ENCODE results near the gene WSCD2.

Gene WSCD2

DNA sequence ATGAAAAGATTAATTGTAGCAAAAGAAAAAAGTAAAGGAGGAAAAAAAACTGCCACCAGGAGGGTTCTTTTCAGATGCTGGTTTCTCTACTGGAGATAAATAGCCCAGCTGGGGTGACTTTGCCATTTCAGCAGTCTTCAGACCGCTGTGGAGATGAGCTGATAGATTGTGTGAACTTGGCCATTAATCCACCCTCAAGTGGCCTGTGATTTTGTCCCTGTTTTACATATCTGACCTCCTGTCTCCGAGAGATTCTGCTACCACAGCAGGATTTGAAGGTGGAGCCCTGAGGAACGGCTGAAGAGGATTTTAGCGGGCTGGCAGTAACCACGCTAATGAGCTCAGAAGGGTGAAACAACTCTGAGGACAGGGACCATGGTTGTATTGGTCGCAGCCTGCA, 72.7 kb downstream of the WSCD2 start:
- no peak for ATAC-seq (ENCODE audit: low read depth)
- Histone ChIP-seq H3K4me3 (ENCODE audit: severe bottlenecking) (no peak overlapping the region), H3K4me1 (ENCODE audit: insufficient read depth, poor library complexity, severe bottlenecking) (no peaks in the 10 kb centered on the region), H3K9me3 (ENCODE audit: severe bottlenecking) (no peaks in the 10 kb centered on the region), H3K36me3 (ENCODE audit: low read depth) (no peaks in the 10 kb centered on the region), H3K27ac (ENCODE audit: poor library complexity, severe bottlenecking) (no peak overlapping the region), H3K27me3 (ENCODE audit: insufficient read depth, poor library complexity, severe bottlenecking) (peaks cover 2% of the 10 kb centered on the region)
- TF ChIP-seq, protein P1, sequence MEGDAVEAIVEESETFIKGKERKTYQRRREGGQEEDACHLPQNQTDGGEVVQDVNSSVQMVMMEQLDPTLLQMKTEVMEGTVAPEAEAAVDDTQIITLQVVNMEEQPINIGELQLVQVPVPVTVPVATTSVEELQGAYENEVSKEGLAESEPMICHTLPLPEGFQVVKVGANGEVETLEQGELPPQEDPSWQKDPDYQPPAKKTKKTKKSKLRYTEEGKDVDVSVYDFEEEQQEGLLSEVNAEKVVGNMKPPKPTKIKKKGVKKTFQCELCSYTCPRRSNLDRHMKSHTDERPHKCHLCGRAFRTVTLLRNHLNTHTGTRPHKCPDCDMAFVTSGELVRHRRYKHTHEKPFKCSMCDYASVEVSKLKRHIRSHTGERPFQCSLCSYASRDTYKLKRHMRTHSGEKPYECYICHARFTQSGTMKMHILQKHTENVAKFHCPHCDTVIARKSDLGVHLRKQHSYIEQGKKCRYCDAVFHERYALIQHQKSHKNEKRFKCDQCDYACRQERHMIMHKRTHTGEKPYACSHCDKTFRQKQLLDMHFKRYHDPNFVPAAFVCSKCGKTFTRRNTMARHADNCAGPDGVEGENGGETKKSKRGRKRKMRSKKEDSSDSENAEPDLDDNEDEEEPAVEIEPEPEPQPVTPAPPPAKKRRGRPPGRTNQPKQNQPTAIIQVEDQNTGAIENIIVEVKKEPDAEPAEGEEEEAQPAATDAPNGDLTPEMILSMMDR (IDR thresholded peaks at IDR 0.05; ENCODE audit: poor library complexity, severe bottlenecking), result no peak
- DNase-seq (ENCODE audit: low spot score), result no peak

DNA sequence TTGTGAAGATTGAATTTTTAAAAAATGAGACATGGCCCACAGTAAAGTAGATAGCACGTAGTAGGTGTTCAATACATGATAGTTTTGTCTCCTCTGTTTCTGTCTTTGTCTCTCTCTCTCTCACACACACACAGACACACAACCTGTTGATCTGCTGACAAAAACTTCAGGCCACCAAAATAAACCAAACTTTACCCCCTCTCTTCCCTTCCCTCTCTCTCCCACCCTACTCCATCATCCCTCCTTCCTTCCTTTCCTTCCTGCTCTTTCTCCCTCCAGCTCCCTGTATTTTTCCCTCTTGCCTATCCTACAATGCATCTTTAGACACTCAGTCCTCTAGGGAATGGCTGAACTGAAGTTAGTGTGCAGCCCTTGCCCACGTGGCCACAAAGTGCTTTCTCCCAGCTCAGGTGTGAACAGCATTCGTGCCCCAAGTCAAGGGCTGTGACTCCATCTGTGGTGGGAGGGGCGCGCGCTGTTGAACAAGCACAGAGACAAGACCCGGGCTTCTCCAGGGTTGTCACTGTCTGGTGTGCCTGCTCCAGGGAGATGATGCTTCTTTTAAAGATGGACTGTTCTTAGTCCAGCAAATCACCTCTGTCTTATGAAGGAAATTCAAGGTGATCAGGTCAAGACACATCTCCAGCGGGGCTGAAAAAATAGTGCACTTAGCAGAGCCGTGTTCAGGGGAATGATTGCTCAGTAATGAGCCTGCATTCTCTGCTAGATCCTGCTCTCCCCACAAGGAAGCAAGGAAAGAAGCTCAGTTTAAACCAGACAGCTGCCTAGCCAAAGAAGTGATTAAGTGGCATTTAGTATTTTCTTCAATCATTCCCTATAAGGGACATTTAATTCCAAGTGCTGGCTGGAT, 75.3 kb downstream of the WSCD2 start:
- DNase-seq (ENCODE audit: low spot score) (no peak), ATAC-seq (ENCODE audit: low read depth) (no peak)
- Histone ChIP-seq H3K27me3 (ENCODE audit: insufficient read depth, poor library complexity, severe bottlenecking) (peaks cover 2% of the 10 kb centered on the region), H3K27ac (ENCODE audit: poor library complexity, severe bottlenecking) (no peak overlapping the region), H3K4me3 (ENCODE audit: severe bottlenecking) (no peak overlapping the region), H3K4me1 (ENCODE audit: insufficient read depth, poor library complexity, severe bottlenecking) (no peaks in the 10 kb centered on the region), H3K9me3 (ENCODE audit: severe bottlenecking) (no peaks in the 10 kb centered on the region), H3K36me3 (ENCODE audit: low read depth) (no peaks in the 10 kb centered on the region)
- TF ChIP-seq, protein P1 (IDR thresholded peaks at IDR 0.05; ENCODE audit: poor library complexity, severe bottlenecking), result no peak

DNA sequence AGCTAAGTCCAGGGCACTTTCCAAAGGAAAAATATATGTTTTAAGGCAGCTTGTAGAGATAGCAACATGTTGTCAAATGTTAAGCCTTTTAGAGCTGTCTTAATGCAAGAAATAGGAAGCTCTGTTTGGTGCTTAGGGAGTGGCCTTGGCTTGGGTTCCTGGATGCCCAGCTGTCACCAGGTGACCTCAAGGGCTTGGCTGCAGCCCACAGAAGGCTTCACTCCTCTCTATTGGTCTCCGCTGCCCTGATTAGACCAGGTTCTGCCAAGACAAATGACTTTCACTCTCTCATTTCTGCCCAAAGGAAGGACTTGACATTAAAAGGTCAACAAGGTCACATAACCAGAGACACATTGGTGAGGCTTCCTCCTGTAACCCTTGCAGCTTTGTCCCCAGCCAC, 76.8 kb downstream of the WSCD2 start:
- H3K27me3 ChIP-seq (ENCODE audit: insufficient read depth, poor library complexity, severe bottlenecking), result peaks cover 2% of the 10 kb centered on the region
- DNase-seq (ENCODE audit: low spot score) (no peak), ATAC-seq (ENCODE audit: low read depth) (no peak)
- H3K27ac ChIP-seq (ENCODE audit: poor library complexity, severe bottlenecking), result no peak overlapping the region
- H3K9me3 ChIP-seq (ENCODE audit: severe bottlenecking), result no peaks in the 10 kb centered on the region
- H3K4me1 ChIP-seq (ENCODE audit: insufficient read depth, poor library complexity, severe bottlenecking), result no peaks in the 10 kb centered on the region
- TF ChIP-seq, protein P1 (IDR thresholded peaks at IDR 0.05; ENCODE audit: poor library complexity, severe bottlenecking), result no peak
- H3K4me3 ChIP-seq (ENCODE audit: severe bottlenecking), result no peak overlapping the region
- H3K36me3 ChIP-seq (ENCODE audit: low read depth), result no peaks in the 10 kb centered on the region

DNA sequence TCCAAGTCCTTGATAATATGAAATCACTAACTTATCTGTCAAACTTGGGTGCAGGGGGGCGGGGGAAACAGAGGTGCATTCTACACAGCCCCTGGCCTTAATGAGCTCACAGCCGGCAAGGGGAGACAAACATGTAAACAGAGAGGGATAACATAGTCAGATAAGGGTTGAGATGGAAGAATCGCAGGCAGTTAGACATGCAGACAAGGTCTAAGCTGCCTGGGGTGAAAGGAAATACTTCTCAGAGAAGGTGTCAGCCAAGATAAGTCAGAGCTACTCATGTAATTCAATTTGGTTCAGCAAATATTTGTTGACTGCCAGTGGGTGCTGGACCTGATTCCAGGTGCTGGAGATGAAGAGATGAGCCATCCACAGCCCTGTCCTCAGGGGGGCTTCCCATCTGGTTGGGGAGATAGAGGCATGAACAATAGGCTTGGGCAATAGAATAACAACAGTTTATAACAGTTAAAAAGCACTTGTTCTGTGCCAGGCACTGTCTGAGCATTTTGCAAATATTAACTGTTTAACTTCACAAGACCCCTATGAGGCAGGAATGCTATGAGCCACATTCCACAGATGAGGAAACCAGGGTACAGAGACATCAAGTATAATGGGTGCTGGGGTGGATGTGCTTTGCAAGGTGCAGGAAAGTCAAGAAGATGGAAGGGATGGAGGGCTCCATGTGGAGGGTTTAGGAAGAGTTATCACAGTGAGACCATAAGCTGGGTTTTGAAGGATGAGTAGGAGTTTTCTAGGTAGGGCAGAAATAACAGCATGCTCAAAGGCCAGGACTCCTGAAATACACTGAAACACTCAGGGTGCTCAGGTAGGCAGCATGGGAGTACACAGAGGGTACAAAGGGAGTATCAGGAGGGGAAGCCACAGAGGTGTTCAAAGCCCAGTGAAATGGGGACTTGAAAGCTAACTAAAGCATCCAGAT, 79.0 kb downstream of the WSCD2 start:
- DNase-seq (ENCODE audit: low spot score) (no peak), ATAC-seq (ENCODE audit: low read depth) (no peak)
- Histone ChIP-seq H3K4me3 (ENCODE audit: severe bottlenecking) (no peak overlapping the region), H3K27me3 (ENCODE audit: insufficient read depth, poor library complexity, severe bottlenecking) (no peaks in the 10 kb centered on the region), H3K4me1 (ENCODE audit: insufficient read depth, poor library complexity, severe bottlenecking) (no peaks in the 10 kb centered on the region), H3K9me3 (ENCODE audit: severe bottlenecking) (no peaks in the 10 kb centered on the region), H3K36me3 (ENCODE audit: low read depth) (no peaks in the 10 kb centered on the region), H3K27ac (ENCODE audit: poor library complexity, severe bottlenecking) (no peak overlapping the region)
- TF ChIP-seq, protein P1 (IDR thresholded peaks at IDR 0.05; ENCODE audit: poor library complexity, severe bottlenecking), result no peak

All from RWPE2 (cell line).